NCI-H128 (cell line): Measurements from ENCODE around the gene GGTA1.
A peak's percentile ranks its signal among the peaks of the same experiment; 100 is the strongest.
"Not testable (repeated sequence)": the region's sequence is repeated elsewhere in the genome, so short reads cannot be mapped to it uniquely, and the experiment has no call there.

ENCODE experiments used
- DNase-seq: peaks from one replicate; lab custom pipeline; 2025; ENCODE audit not compliant: unreplicated experiment; lab: John Stamatoyannopoulos, UW

The GGTA1 gene

DNA sequence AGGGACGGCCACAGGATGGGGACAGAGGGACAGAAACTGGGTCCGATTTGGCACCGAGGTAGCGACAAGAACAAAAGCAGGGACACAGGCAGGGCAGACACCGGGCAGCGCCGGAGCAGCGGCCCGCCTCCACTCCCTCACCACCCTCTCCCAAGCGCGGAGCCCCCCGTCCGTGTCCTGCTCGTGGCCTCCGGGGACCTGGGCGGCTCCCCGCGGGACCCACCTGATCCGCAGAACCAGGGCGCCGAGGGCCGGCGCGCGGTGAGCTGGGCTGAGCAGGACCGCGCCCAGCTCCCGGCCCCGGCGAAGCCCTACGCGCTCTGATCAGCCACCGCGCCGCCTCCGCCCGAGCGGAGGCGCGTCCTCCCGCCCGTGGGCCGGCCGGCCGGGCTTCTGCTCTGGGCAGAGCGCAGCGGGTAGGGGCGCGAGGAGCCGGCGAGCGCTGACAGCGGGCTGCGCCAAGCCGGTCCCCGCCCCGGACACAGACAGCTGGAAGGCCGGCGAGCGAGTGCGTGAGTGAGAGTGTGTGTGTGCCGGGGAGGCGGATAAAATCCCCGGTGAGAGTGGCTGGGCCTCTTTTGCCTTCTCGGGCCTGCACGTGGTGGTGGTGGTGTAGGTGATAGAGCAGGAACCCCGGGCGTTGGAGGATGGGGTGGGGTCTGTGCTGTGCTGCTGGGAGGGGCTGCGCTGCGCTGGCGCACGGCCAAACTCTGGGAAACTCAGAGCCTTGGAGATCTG, at the start of gene GGTA1:
Gene GGTA1 (minus strand): TSS at position 418 of the 738 bp plus-strand sequence. CDS start 31,922 bp downstream, outside the sequence.
- DNase-seq = peak; percentile 36

DNA sequence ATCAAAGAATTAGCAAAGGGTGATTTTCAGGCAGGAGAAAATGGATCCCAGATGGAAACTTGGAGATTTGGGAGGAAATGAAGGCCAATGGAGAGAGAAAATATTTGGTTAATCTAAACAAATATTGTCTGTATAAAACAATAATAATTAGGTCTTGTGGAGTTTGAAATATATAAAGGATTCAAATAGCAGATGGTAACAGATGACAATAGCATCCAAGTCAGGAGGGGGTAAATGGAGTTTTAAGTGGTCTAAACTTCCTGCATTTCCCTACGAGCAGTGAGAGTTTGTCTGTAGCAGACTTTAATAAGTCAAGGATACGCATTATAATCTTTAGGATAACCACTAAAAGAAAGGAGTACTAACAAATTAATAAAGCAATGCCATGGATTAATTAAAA, 49.0 kb upstream of the GGTA1 start:
- DNase-seq = no peak

DNA sequence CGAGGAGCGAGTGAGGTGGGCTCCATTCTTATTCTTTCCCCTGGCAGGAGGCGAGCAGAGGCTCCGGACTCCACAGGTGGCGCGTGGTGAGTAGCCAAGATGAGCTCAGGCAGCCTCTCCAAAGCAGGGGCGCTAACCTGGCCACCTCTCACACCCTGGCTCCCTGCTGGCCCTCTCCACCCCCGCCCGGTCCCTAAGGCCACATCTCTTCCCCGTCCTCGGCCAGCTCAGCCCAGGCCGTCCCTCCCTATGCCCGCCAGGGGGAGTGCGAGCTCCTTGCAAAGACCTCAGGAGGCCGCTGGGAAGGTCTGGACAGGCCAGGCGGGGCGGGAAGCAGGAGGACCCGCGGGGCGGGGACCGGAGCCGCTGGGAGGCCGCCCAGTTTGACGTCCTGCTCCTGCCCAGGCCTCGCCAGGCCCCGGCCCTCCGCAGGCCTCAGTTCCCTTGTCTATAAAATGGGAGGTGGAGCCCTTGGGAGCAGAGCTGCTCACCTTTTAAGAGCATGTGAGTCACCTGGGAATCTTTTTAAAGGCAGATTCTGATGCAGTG, 46.3 kb upstream of the GGTA1 start:
- peak; percentile 57 for DNase-seq

- DNase-seq = no peak
These were observed 45.7 kb upstream of the GGTA1 start for GRCh38 chr9:121545150-121545874.

GRCh38 chr9:121542025-121542424, 42.4 kb upstream of the GGTA1 start:
- DNase-seq = no peak

GRCh38 chr9:121541256-121541655, 41.6 kb upstream of the GGTA1 start:
- DNase-seq = no peak

DNA sequence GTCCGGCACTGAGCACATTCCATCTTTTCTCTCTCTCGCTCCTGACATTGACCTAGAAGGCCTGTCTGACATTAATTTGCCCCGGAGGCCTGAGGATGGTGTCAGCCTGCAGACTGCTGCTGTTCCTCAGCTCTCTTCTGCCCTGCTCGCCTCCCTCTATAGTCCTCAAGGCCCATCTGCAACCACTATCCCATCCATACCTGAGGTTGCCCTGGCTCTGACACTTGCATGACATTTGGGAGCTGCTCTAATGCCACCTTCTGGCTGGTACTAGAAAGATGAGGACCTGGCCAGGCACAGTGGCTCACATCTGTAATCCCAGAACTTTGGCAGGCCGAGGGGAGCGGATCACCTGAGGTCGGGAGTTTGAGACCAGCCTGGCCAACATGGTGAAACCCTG, 38.6 kb upstream of the GGTA1 start:
- DNase-seq = no peak

GRCh38 chr9:121537283-121537682, 37.6 kb upstream of the GGTA1 start:
- no peak for DNase-seq

- no peak for DNase-seq
These were observed 33.2 kb upstream of the GGTA1 start for GRCh38 chr9:121532881-121533280.

DNA sequence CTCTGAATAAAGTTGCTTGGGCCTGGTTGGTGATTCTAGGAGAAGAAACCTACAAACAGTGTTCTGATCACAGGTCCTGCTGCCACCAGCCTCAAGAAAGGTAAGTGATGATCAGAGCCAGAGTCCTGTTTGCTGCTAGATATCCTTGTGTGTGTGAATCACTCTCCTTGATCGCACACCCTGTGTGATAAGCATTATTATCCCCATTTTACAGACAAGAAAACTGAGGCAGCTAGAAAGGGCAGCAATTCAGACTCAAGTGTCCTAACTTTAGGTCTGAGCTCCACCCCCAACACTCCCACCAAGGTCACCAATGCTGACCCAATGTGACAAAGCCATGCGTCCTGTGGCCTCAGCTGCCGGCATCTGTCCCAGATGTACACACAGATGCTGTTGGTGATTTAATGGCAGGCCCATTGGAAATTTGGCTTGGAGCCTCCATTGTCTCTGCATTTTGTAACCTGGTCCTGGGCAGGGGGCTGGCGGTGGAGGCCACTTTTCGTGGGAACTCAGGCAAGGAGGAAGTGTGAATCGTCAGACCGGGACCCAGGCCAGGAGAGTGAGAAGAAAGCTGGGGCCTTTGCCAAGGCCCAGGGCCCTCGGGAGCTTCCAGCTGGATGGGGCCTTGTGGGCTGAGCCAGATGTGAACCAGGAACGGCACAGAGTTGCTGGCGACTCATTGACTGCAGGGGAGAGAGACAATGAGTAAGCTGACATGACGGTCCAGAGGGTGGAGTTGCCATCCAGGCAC, 29.8 kb upstream of the GGTA1 start:
- DNase-seq = no peak

DNA sequence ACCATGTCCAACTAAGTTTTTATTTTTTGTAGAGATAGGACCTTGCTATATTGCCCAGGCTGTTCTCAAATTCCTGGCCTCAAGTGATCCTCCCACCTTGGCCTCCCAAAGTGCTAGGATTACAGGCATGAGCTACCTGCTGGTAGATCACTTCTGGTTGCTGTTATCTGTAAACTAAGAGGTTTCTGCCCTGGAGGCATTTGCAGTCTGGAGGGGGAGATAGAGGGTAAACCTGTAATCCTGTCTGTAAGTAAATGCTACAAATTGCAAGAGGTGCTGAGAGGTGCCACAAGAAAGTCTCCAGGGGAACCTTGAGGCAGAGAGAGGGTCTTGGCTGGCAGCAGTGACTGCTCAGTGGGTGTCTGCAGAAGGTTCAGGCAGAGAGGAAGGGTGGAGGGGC, 29.0 kb upstream of the GGTA1 start:
- DNase-seq = no peak

DNA sequence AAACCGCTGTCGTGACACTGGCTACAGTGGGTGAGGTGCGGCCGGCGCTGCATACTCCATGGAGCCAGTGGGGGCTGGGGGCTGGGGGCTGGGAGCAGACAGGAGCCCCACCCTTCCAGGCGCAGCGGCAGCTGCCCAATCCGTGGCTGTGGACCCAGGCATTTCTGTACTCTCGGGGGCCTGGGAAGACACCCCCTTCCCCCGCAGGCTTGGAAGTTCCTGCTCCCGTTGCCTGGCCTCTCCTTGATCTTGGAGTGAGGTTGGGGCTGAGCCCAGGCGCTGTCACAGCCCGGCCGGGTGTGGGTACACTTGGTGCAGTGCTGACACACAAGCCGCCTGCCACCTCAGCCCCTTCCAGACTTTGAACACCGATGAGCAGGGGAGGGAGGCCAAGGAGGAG, 27.7 kb upstream of the GGTA1 start:
- no peak for DNase-seq

GRCh38 chr9:121519688-121520087, 20.0 kb upstream of the GGTA1 start:
- DNase-seq = not testable (repeated sequence)

GRCh38 chr9:121518634-121519033, 19.0 kb upstream of the GGTA1 start:
- DNase-seq = no peak

DNA sequence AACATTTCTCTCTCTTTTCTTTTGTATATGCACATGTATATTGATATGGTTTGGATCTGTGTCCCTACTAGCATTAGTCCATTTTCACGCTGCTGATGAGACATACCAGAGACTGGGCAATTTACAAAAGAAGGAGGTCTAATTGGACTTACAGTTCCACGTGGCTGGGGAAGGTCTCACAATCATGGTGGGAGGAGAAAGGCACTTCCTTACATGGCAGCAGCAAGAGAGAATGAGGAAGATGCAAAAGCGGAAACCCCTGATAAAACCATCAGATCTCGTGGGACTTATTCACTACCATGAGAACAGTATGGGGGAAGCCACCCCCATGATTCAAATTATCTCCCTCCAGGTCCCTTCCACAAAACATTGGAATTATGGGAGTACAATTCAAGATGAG, 13.5 kb upstream of the GGTA1 start:
- not testable (repeated sequence) for DNase-seq

- DNase-seq = no peak
These were observed 11.3 kb upstream of the GGTA1 start for GRCh38 chr9:121510766-121511550.

DNA sequence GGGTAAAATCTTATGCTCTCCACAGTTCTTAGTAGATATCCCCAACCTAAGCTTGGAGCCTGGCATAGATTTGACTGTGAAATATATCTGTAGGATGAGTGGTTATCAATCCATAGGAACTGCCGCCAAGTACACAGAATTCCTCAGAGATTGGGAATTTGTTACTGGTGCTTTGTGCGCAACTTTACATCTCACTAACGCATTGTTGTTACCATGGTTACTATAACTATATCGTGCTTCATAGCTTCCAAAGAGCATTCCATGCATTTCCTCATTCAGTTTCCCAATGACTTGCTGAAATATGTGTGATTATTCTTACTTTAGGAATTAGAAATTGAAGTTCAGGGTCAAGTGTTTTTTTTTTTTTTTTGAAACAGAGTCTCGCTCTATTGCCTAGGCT, 9.5 kb upstream of the GGTA1 start:
- DNase-seq = no peak

DNA sequence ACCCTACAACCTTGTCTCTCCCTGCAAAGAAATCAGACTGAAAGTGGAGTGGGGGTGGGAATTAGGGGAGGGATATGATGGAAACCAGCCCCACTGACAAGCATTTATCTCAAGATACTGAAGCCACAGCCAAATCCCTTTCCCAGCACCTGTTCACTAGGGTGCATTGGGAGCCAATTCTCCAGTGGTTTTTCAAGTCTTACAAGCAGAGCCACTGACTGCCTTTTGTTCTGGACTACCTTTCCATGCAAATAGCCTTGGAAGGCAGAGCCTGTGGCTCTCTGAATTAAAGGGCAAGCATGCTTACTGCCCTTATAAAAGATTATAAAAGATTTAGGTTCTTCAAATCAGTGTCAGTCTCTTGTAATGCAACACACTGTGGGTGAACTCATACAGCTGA, 8.8 kb upstream of the GGTA1 start:
- DNase-seq = no peak

DNA sequence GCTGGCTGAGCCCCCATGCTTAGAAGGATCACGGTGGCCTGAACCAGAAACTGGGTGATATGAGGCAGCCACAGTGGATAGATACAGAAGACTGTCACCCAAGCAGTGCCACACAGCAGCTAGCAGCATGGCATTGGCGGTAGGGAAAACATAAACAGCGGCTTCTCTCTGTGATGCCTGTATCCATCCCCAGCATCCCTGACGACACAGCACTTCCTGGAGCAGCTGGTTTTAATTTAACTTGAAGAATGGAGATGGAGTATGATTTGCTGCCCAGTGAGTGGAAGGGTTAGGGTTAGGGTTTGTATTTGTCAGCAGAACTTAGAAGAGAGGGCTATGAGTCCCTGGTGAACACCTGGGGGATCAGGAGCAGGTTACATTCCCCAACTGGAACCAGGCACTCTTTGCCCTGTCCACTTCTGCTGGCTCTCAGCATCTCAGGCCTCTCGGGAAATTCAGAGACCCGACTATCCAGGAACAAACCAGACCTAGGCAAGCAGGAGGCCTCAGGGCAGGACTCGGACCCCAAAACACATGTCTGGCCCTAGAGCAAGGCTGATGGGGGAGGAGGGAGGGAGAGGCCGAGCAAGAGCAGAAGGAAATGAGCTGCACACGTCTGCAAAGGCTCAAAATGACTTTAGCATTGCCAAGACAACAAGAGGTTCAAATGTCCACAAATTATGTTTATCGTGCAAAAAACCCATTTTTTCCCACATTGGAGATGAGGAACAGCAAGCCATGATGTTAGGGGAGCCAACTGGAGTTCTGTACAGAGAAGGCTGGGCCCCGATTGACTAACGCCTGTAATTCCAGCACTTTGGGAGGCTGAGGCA, 6.5 kb upstream of the GGTA1 start:
- DNase-seq = no peak

- DNase-seq = no peak
These were observed 3.8 kb upstream of the GGTA1 start for GRCh38 chr9:121503444-121503843.
